A549 (cell line): ENCODE measurements around the gene CDADC1. TPM values are rescaled to one million over a fixed set of nuclear protein-coding genes. Genes with fewer than 3 reads are reported as not detected.

Source experiments
- ATAC-seq, 2 experiments: fragments of 200-7000 bp in 1 of 2; fragments of >200 bp in 1 of 2; cut with Nextera tagmentation in 1 of 2; cut with Tn5 transposase in 1 of 2; 3 replicates each; pipeline versions ENCODE4 v1.8.0 to v1.9.1; 2018 to 2020; ENCODE audit warnings: mild to moderate bottlenecking in 1 of 2, moderate library complexity in 1 of 2
- CTCF ChIA-PET: fragments of 300-600 bp; sonication (Branson Sonifier 250); formaldehyde crosslinking; extraction: SDS; loops from one replicate; lab custom pipeline; 2021; ENCODE audit warnings: antibody characterized with exemption, inconsistent platforms; lab: Yijun Ruan, JAX
- POLR2A ChIA-PET: fragments of 350-600 bp; formaldehyde crosslinking; extraction: SDS; loops from one replicate; lab custom pipeline; 2021; ENCODE audit warnings: antibody characterized with exemption, inconsistent platforms; lab: Yijun Ruan, JAX
- DNase-seq, 2 experiments: peaks; one replicate each; pipeline versions ENCODE4 v3.0.0 to v3.0.0-alpha.2; 2011 to 2016; ENCODE audit warnings: low read depth in 1 of 2, low spot score in 1 of 2
- FAIRE-seq: peaks from 2 replicates; lab custom pipeline; 2011; peaks lifted over from hg19 to GRCh38; lab: Jason Lieb, UNC
- H3K27ac ChIP-seq, 2 experiments: fragments of >200 bp; sonication (Bioruptor Twin); formaldehyde crosslinking; 3 replicates each; pipeline ENCODE4 v1.5.1; 2016 to 2017
- H3K4me1 ChIP-seq: fragments of >200 bp; sonication (Bioruptor Twin); formaldehyde crosslinking; 3 replicates; pipeline ENCODE4 v1.6.1; 2016
- H3K4me2 ChIP-seq: fragments of >200 bp; sonication (Bioruptor Twin); formaldehyde crosslinking; 3 replicates; pipeline ENCODE4 v1.6.1; 2016
- H3K4me3 ChIP-seq: fragments of >200 bp; sonication (Bioruptor Twin); formaldehyde crosslinking; 3 replicates; pipeline ENCODE4 v1.5.1; 2016
- H3K9me3 ChIP-seq: fragments of >200 bp; sonication (Bioruptor Twin); formaldehyde crosslinking; 3 replicates; pipeline ENCODE4 v1.6.1; 2016
- CBX8 ChIP-seq: fragments of 200-600 bp; sonication (generic); IDR thresholded peaks from 2 replicates; pipeline ENCODE4 v1.6.1; 2016
- CEBPB ChIP-seq, 2 experiments: fragments of >200 bp in 1 of 2; sonication (Bioruptor Twin) in 1 of 2; formaldehyde crosslinking in 1 of 2; IDR thresholded peaks; 2 replicates each; pipeline ENCODE4 v1.6.1; 2012 to 2016
- EHF ChIP-seq: fragments of 250-450 bp; sonication (Bioruptor Pico); IDR thresholded peaks from 2 replicates; pipeline ENCODE4 v1.5.0; 2020; ENCODE audit warnings: mild to moderate bottlenecking
- FOXS1 ChIP-seq: fragments of 250-450 bp; sonication (Bioruptor Pico); IDR thresholded peaks from 2 replicates; pipeline ENCODE4 v1.5.0; 2020; ENCODE audit warnings: mild to moderate bottlenecking, moderate library complexity
- GATA3 ChIP-seq: IDR thresholded peaks from 2 replicates; pipeline ENCODE4 v1.6.1; 2012; ENCODE audit warnings: borderline replicate concordance
- HOXB13 ChIP-seq: fragments of 250-450 bp; sonication (Bioruptor Pico); IDR thresholded peaks from 2 replicates; pipeline ENCODE4 v1.5.0; 2020; ENCODE audit warnings: low read depth, mild to moderate bottlenecking, moderate library complexity
- JUN ChIP-seq, 2 experiments: fragments of >200 bp; sonication (Bioruptor Twin); formaldehyde crosslinking; IDR thresholded peaks; 2 replicates in 1 of 2; 3 replicates in 1 of 2; pipeline ENCODE4 v1.6.1; 2016 to 2017
- JUNB ChIP-seq: fragments of >200 bp; sonication (Bioruptor Twin); formaldehyde crosslinking; IDR thresholded peaks from 2 replicates; pipeline ENCODE4 v1.6.1; 2016
- KDM5A ChIP-seq: fragments of 200-600 bp; sonication (generic); IDR thresholded peaks from 2 replicates; pipeline ENCODE4 v1.6.1; 2016; ENCODE audit warnings: antibody characterized with exemption, mild to moderate bottlenecking
- MAZ ChIP-seq: fragments of 150-350 bp; IDR thresholded peaks from 2 replicates; pipeline ENCODE4 v1.6.1; 2014; ENCODE audit warnings: antibody characterized with exemption, low read depth, low read length, borderline replicate concordance
- NFE2L2 ChIP-seq: fragments of 150-350 bp; conservative IDR thresholded peaks from 2 replicates; pipeline ENCODE4 v1.6.1; 2014; ENCODE audit warnings: low read length
- NPAS2 ChIP-seq: fragments of 250-450 bp; sonication (Bioruptor Pico); IDR thresholded peaks from 2 replicates; pipeline ENCODE4 v1.8.0; 2022; ENCODE audit warnings: mild to moderate bottlenecking, moderate library complexity, borderline replicate concordance
- POLR2A ChIP-seq: IDR thresholded peaks from 2 replicates; pipeline ENCODE4 v1.6.1; 2012; ENCODE audit warnings: mild to moderate bottlenecking, low read length
- RAD21 ChIP-seq, 2 experiments: fragments of >200 bp in 1 of 2; sonication (Bioruptor Twin) in 1 of 2; formaldehyde crosslinking in 1 of 2; IDR thresholded peaks in 1 of 2; conservative IDR thresholded peaks in 1 of 2; 2 replicates in 1 of 2; 3 replicates in 1 of 2; pipeline ENCODE4 v1.6.1; 2012 to 2018; ENCODE audit warnings: inconsistent platforms in 1 of 2
- RCOR1 ChIP-seq: fragments of 150-350 bp; IDR thresholded peaks from 2 replicates; pipeline ENCODE4 v1.6.1; 2014; ENCODE audit warnings: antibody characterized with exemption, low read length, low read depth
- TFCP2L1 ChIP-seq: fragments of 250-450 bp; sonication (Bioruptor Pico); IDR thresholded peaks from 2 replicates; pipeline ENCODE4 v1.5.0; 2021; ENCODE audit warnings: mild to moderate bottlenecking
- ZC3H11A ChIP-seq: fragments of 450-650 bp; IDR thresholded peaks from 2 replicates; pipeline ENCODE4 v1.6.1; 2014; ENCODE audit warnings: antibody characterized with exemption, mild to moderate bottlenecking
- ZSCAN20 ChIP-seq: fragments of 250-450 bp; sonication (Bioruptor Pico); IDR thresholded peaks from 2 replicates; pipeline ENCODE4 v1.8.0; 2022; ENCODE audit warnings: mild to moderate bottlenecking, moderate library complexity
- WGBS: methylation state at CpG from one replicate; pipeline ENCODE4 v1.1.6; 2017; ENCODE audit errors: missing lambda C conversion rate; 5-methylcytosine and 5-hydroxymethylcytosine counted together
- polyA plus RNA-seq, 4 experiments: library from polyadenylated mRNA; depleted of rRNA in 3 of 4; stranded (reverse); fragments of >200 nt; fragmentation: RNase III in 1 of 4; extraction: RNeasy Plus Mini Kit Qiagen cat#74134 plus additional on column Dnase treatment in 1 of 4; gene quantifications; 2 replicates in 3 of 4; 3 replicates in 1 of 4; pipeline ENCODE4 v1.2.3, GENCODE V29; 2011 to 2017
- TF ChIP-seq, protein P1 (sequence below): fragments of 200-600 bp; sonication (generic); IDR thresholded peaks from 2 replicates; pipeline ENCODE4 v1.6.1; 2016; ENCODE audit warnings: antibody characterized with exemption, mild to moderate bottlenecking, moderate library complexity
- TF ChIP-seq, protein P2 (sequence below): fragments of 450-650 bp; IDR thresholded peaks from 2 replicates; pipeline ENCODE4 v1.6.1; 2014; ENCODE audit warnings: antibody characterized with exemption
- TF ChIP-seq, protein P3 (sequence below): fragments of >200 bp; sonication (Bioruptor Twin); formaldehyde crosslinking; IDR thresholded peaks from 2 replicates; pipeline ENCODE4 v1.6.1; 2016
- TF ChIP-seq, protein P4 (sequence below): fragments of >200 bp; sonication (Bioruptor Twin); formaldehyde crosslinking; IDR thresholded peaks from 3 replicates; pipeline ENCODE4 v1.5.1; 2016
- TF ChIP-seq, protein P5 (sequence below): fragments of 150-350 bp; IDR thresholded peaks from 2 replicates; pipeline ENCODE4 v1.6.1; 2014; ENCODE audit warnings: low read depth, mild to moderate bottlenecking, low read length

The CDADC1 gene
- polyA plus RNA-seq, 2 of the 4 experiments (the other 2 are of a cell fraction) = 4.3 to 9.6 TPM

DNA sequence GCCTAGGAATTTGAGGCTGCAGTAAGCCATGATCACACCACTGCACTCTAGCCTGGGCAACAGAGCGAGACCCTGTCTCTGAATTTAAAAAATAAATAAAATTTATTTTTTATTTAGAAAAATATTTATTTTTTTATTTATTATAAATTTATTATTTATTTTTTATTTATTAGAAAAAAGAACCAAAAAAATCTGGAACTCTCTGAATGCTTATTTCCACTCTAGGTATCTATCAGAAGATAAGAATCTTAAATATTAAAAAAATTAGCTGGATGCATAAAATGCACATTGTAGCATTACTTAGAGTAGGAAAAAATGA is 82.8 kb downstream of the CDADC1 start:
- Histone ChIP-seq H3K4me1 (no peaks in the 10 kb centered on the region), H3K4me3 (no peak overlapping the region), H3K4me2 (no peak overlapping the region), H3K27ac (no peak overlapping the region), H3K9me3 (no peaks in the 10 kb centered on the region)
- 91% methylated on average over 1 of the region's 1 CpG for WGBS
- TF ChIP-seq NFE2L2 = no peak
- TF ChIP-seq NPAS2 = no peak
- no peak for TF ChIP-seq RCOR1
- TF ChIP-seq CEBPB (IDR thresholded peaks at IDR 0.05) = no peak
- no peak for TF ChIP-seq JUN (IDR thresholded peaks at IDR 0.05)
- TF ChIP-seq, protein P1, sequence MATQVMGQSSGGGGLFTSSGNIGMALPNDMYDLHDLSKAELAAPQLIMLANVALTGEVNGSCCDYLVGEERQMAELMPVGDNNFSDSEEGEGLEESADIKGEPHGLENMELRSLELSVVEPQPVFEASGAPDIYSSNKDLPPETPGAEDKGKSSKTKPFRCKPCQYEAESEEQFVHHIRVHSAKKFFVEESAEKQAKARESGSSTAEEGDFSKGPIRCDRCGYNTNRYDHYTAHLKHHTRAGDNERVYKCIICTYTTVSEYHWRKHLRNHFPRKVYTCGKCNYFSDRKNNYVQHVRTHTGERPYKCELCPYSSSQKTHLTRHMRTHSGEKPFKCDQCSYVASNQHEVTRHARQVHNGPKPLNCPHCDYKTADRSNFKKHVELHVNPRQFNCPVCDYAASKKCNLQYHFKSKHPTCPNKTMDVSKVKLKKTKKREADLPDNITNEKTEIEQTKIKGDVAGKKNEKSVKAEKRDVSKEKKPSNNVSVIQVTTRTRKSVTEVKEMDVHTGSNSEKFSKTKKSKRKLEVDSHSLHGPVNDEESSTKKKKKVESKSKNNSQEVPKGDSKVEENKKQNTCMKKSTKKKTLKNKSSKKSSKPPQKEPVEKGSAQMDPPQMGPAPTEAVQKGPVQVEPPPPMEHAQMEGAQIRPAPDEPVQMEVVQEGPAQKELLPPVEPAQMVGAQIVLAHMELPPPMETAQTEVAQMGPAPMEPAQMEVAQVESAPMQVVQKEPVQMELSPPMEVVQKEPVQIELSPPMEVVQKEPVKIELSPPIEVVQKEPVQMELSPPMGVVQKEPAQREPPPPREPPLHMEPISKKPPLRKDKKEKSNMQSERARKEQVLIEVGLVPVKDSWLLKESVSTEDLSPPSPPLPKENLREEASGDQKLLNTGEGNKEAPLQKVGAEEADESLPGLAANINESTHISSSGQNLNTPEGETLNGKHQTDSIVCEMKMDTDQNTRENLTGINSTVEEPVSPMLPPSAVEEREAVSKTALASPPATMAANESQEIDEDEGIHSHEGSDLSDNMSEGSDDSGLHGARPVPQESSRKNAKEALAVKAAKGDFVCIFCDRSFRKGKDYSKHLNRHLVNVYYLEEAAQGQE = no peak
- no peak for TF ChIP-seq ZSCAN20 (CRISPR knock-in tag)
- TF ChIP-seq KDM5A = no peak
- TF ChIP-seq, protein P2, sequence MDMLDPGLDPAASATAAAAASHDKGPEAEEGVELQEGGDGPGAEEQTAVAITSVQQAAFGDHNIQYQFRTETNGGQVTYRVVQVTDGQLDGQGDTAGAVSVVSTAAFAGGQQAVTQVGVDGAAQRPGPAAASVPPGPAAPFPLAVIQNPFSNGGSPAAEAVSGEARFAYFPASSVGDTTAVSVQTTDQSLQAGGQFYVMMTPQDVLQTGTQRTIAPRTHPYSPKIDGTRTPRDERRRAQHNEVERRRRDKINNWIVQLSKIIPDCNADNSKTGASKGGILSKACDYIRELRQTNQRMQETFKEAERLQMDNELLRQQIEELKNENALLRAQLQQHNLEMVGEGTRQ = no peak
- no peak for TF ChIP-seq JUNB
- TF ChIP-seq TFCP2L1 (CRISPR knock-in tag) = no peak
- TF ChIP-seq, protein P3, sequence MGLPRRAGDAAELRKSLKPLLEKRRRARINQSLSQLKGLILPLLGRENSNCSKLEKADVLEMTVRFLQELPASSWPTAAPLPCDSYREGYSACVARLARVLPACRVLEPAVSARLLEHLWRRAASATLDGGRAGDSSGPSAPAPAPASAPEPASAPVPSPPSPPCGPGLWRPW = no peak
- no peak for TF ChIP-seq POLR2A
- no peak for TF ChIP-seq ZC3H11A
- no peak for TF ChIP-seq RAD21 (conservative IDR thresholded peaks at IDR 0.05 in 1 of 2, IDR thresholded peaks at IDR 0.05 in 1 of 2)
- no peak for TF ChIP-seq FOXS1 (CRISPR knock-in tag)
- TF ChIP-seq, protein P4, sequence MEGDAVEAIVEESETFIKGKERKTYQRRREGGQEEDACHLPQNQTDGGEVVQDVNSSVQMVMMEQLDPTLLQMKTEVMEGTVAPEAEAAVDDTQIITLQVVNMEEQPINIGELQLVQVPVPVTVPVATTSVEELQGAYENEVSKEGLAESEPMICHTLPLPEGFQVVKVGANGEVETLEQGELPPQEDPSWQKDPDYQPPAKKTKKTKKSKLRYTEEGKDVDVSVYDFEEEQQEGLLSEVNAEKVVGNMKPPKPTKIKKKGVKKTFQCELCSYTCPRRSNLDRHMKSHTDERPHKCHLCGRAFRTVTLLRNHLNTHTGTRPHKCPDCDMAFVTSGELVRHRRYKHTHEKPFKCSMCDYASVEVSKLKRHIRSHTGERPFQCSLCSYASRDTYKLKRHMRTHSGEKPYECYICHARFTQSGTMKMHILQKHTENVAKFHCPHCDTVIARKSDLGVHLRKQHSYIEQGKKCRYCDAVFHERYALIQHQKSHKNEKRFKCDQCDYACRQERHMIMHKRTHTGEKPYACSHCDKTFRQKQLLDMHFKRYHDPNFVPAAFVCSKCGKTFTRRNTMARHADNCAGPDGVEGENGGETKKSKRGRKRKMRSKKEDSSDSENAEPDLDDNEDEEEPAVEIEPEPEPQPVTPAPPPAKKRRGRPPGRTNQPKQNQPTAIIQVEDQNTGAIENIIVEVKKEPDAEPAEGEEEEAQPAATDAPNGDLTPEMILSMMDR = no peak
- TF ChIP-seq GATA3 = no peak
- DNase-seq (no peak), FAIRE-seq (no peak), ATAC-seq (no peak)
- CTCF ChIA-PET = no interaction called here
- POLR2A ChIA-PET = no interaction called here

DNA sequence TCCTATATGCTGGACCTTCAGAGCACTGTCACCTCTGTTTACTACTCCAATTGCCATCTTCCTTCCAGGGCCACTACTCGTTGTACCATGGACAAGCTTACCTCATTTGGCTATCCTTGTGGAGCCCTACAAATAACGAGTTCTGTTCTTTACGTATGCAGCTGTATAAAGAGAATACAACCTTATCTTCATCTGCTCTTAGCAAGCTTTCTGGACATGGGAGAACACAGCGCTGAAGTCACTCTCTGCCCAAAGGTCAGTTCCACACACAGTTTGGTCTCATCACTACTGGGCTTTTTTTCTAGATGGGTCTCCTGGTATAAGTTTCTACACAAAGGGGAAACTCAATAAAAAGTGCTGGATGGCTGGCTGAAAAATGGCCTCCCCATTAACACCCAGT is 88.9 kb downstream of the CDADC1 start:
- FAIRE-seq (no peak), DNase-seq (no peak)
- TF ChIP-seq CBX8 (no peak), MAZ (no peak)

DNA sequence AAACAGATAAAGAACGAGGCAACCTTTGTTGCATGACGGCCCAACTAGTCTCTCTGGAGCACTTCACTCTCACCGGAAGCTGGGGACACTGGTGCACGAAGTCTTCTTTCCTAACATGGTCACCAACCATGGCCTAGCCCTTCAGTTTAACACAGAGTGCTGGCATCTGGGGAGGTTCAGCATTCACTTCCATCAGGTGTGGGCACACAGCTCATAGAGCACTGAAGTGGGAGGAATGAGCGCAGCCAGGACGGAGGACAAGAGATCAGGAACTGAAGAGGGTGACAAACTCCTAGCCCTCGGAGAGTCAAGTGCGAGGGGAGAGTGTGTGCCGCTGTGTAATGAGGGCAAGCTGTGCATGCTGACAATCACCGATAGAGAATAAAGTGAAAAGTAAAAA is 92.4 kb downstream of the CDADC1 start:
- Histone ChIP-seq H3K4me3 (no peak overlapping the region), H3K4me2 (no peak overlapping the region), H3K9me3 (no peaks in the 10 kb centered on the region), H3K4me1 (no peaks in the 10 kb centered on the region), H3K27ac (no peak overlapping the region)
- 88% methylated on average over 10 of the region's 10 CpGs for WGBS
- ATAC-seq (no peak), FAIRE-seq (no peak), DNase-seq (no peak)
- ChIA-PET CTCF (no interaction called here), POLR2A (no interaction called here)
- TF ChIP-seq HOXB13 (CRISPR knock-in tag) (no peak), EHF (no peak)
- TF ChIP-seq, protein P5, sequence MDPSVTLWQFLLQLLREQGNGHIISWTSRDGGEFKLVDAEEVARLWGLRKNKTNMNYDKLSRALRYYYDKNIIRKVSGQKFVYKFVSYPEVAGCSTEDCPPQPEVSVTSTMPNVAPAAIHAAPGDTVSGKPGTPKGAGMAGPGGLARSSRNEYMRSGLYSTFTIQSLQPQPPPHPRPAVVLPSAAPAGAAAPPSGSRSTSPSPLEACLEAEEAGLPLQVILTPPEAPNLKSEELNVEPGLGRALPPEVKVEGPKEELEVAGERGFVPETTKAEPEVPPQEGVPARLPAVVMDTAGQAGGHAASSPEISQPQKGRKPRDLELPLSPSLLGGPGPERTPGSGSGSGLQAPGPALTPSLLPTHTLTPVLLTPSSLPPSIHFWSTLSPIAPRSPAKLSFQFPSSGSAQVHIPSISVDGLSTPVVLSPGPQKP = no peak
- TF ChIP-seq, protein P1 = no peak

More for the DNA sequence above, 88.9 kb downstream of the CDADC1 start:
- ChIA-PET POLR2A (no interaction called here), CTCF (no interaction called here)
- H3K9me3 ChIP-seq = no peaks in the 10 kb centered on the region
- H3K27ac ChIP-seq = no peak overlapping the region
- H3K4me2 ChIP-seq = no peak overlapping the region
- H3K4me3 ChIP-seq = no peak overlapping the region
- ATAC-seq = no peak
- no peaks in the 10 kb centered on the region for H3K4me1 ChIP-seq
- WGBS = 62% methylated on average over 4 of the region's 4 CpGs
